ENCODE data around the gene SH3GL3.

Gene SH3GL3

DNA sequence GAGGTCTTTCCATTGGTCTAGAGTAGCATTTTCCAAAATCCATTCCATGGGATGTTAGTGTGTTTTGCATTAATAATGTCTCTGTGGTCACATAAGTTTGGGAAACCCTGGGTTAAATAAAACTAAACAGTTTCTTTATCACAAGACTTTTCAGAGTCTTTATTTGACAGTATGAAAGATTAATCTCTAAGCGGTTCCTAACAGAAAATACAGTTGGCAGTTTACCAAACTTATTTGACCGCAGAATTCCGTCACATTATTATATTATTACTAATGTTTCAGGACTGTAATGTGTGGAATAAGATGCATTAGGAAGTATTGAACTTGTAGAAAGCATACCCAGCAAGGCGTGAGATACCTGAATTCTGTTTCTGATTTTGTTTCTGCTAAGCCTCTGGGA, 135.2 kb downstream of the SH3GL3 start:
- TF ChIP-seq, protein P1, sequence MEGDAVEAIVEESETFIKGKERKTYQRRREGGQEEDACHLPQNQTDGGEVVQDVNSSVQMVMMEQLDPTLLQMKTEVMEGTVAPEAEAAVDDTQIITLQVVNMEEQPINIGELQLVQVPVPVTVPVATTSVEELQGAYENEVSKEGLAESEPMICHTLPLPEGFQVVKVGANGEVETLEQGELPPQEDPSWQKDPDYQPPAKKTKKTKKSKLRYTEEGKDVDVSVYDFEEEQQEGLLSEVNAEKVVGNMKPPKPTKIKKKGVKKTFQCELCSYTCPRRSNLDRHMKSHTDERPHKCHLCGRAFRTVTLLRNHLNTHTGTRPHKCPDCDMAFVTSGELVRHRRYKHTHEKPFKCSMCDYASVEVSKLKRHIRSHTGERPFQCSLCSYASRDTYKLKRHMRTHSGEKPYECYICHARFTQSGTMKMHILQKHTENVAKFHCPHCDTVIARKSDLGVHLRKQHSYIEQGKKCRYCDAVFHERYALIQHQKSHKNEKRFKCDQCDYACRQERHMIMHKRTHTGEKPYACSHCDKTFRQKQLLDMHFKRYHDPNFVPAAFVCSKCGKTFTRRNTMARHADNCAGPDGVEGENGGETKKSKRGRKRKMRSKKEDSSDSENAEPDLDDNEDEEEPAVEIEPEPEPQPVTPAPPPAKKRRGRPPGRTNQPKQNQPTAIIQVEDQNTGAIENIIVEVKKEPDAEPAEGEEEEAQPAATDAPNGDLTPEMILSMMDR (IDR thresholded peaks at IDR 0.05; ENCODE audit: extremely low read depth, insufficient read depth, missing control alignments) = no peak
- DNase-seq (ENCODE audit: low spot score) = no peak
- in situ Hi-C loops (cut with MboI; ENCODE audit: low pct_unique_long_range_greater_than_20kb, low sequenced_read_pairs, unreplicated experiment) = no loop called here

DNA sequence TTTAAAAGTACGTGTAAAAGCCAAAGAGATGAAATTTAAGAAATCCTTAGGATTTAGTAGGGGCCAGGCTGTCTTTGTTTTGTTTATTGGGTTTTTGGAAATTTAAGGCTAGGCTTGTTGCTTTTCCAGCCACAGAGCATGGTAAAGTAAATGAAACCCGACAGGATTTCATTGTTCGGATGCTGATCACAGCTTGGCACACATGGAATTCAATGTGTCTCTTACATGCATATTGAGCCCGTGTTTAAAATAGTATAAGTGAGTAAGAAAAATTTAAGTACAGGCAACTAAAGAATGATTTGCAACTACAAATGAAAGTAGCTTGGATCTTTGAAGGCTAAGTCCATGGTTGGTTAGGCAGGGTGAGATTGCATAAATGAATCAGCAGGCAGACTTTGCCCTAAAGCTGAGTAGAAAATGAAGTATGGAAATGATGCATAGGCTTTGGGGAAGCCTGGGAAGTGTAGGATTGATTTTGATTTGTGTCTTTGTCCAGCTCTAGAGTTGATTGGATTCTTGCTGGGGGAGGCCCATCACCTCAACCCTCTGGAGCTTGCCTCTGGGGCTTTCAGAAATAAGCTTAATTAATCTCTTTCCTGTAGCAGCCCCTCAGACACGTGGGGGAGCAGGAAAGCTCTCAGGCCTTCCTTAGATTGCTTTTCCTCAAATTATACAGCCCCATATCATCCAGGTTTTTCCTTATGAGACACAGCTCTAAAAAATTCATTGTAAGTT, 138.6 kb downstream of the SH3GL3 start:
- TF ChIP-seq, protein P1 (IDR thresholded peaks at IDR 0.05; ENCODE audit: extremely low read depth, insufficient read depth, missing control alignments) = no peak
- in situ Hi-C loops (cut with MboI; ENCODE audit: low pct_unique_long_range_greater_than_20kb, low sequenced_read_pairs, unreplicated experiment) = no loop called here
- no peak for DNase-seq (ENCODE audit: low spot score)

DNA sequence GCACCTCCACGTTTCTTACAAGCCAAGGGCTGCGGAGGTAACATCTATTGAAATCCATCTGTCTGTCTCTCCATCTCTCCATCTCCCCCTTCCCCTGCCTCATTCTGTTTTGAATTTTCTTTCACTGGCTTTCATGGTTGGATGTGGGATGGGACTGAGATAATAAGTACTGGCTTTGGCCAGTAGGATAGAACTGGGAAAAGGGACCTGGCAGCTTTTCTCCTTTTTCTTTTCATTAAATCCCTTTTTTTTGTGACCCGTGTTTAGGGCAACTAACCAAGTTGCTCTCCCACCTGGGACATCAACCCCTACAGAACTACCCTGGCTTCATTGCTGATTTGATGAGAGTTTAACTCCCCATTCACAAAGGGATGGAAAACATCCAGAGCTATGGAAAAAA, 139.9 kb downstream of the SH3GL3 start:
- in situ Hi-C loops (cut with MboI; ENCODE audit: low pct_unique_long_range_greater_than_20kb, low sequenced_read_pairs, unreplicated experiment) = no loop called here
- DNase-seq (ENCODE audit: low spot score) = no peak
- TF ChIP-seq, protein P1 (IDR thresholded peaks at IDR 0.05; ENCODE audit: extremely low read depth, insufficient read depth, missing control alignments) = no peak

DNA sequence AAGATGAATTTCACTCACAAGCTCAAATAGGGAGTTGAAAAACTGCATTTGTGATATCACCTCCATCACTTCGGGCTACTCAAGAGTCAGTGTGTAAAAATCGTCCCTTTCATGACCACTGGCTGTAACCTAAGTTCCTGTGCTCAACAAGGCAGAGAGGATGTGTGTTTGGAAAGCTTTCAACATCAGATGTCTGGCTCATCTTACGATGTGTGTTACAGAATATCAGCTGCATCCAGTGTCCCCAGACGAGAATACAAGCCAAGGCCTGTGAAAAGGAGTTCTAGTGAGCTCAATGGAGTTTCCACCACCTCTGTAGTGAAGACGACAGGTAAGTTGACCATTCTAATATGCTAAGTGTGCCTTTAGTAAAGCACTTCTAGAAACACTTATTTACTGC, 141.3 kb downstream of the SH3GL3 start:
- DNase-seq (ENCODE audit: low spot score) = no peak
- in situ Hi-C loops (cut with MboI; ENCODE audit: low pct_unique_long_range_greater_than_20kb, low sequenced_read_pairs, unreplicated experiment) = no loop called here
- TF ChIP-seq, protein P1 (IDR thresholded peaks at IDR 0.05; ENCODE audit: extremely low read depth, insufficient read depth, missing control alignments) = no peak

DNA sequence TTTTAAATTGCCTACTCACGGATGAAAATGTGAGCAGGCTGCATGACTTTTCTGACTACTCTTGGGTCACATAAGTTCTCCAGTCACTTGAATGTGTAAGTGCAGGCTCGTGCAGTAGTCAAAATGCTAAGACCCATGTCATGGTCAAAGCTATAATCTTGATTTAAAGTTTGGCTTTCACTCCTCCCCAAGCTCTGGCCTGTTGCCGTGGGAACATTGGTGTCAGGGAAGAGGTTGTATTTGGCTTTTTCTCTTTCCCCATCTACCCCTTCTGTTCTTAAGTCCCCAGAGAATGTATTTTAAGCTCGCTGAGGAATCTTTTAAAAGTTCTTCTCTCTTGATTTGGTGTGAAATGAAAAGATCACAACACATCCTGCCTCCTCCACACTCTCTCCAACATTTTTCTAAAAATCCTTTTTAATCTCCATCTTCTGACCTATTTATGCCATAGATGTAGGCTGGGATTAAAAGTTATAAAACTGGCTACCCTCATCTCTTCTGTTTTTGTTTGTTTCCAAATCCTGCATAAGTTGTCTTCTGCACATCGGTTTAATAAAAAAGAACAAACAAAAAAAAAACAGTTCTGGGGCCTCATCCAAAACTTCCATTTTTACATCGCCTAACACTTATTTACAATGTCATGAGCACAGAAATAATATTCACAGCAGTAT, 145.4 kb downstream of the SH3GL3 start:
- in situ Hi-C loops (cut with MboI; ENCODE audit: low pct_unique_long_range_greater_than_20kb, low sequenced_read_pairs, unreplicated experiment) = no loop called here
- DNase-seq (ENCODE audit: low spot score) = no peak
- TF ChIP-seq, protein P1 (IDR thresholded peaks at IDR 0.05; ENCODE audit: extremely low read depth, insufficient read depth, missing control alignments) = no peak

DNA sequence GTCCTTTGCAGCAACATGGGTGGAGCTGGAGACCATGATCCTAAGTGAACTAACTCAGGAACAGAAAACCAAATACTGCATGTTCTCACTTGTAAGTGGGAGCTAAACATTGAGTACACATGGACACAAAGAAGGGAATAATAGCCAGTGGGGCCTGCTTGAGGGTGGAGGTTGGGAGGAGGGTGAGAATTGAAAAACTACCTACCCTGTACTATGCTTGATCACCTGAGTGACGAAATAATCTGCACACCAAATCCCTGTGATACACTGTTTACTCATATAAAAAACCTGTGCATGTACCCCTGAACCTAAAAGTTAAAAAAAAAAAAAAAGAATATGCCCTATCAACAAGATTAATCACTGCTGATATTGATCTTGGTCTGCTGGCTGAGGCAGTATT, 148.1 kb downstream of the SH3GL3 start:
- DNase-seq (ENCODE audit: low spot score) = no peak
- in situ Hi-C loops (cut with MboI; ENCODE audit: low pct_unique_long_range_greater_than_20kb, low sequenced_read_pairs, unreplicated experiment) = no loop called here
- TF ChIP-seq, protein P1 (IDR thresholded peaks at IDR 0.05; ENCODE audit: extremely low read depth, insufficient read depth, missing control alignments) = no peak
